Gastrocnemius medialis (tissue), 4 donors: Measurements from ENCODE around the gene SRSF2. TPM values are rescaled to one million over a fixed set of nuclear protein-coding genes. Genes with fewer than 3 reads are reported as not detected.
"Not testable (repeated sequence)": the region's sequence is repeated elsewhere in the genome, so short reads cannot be mapped to it uniquely, and the experiment has no call there.

Experiments
- ATAC-seq, 2 donors: fragments of 150-250 bp; one replicate each; pipeline ENCODE4 v1.9.1; 2016
- DNase-seq, 2 donors: peaks; one replicate each; pipeline ENCODE4 v3.0.0-alpha.2; 2019
- H3K27ac ChIP-seq, 4 donors: fragments of 200-600 bp; sonication (generic); 1 replicate in 1 of 4; 2 replicates in 3 of 4; pipeline ENCODE4 v1.5.1; 2016 to 2018; ENCODE audit warnings: mild to moderate bottlenecking in 2 of 4, moderate library complexity in 1 of 4
- H3K27me3 ChIP-seq, 3 donors: fragments of 200-600 bp; sonication (generic) in 2 of 3; 1 replicate in 1 of 3; 2 replicates in 2 of 3; pipeline versions ENCODE4 v1.5.1 to v1.6.0; 2016 to 2019; ENCODE audit warnings: mild to moderate bottlenecking in 1 of 3, moderate library complexity in 1 of 3
- H3K36me3 ChIP-seq, 2 donors: fragments of 200-600 bp; sonication (generic) in 1 of 2; one replicate each; pipeline ENCODE4 v1.5.1; 2017 to 2018
- H3K4me1 ChIP-seq, 2 donors: fragments of 200-600 bp; sonication (generic) in 1 of 2; one replicate each; pipeline ENCODE4 v1.5.1; 2016 to 2017; ENCODE audit warnings: mild to moderate bottlenecking in 2 of 2
- H3K4me3 ChIP-seq, 4 donors: fragments of 200-600 bp; sonication (generic) in 3 of 4; 1 replicate in 1 of 4; 2 replicates in 3 of 4; pipeline ENCODE4 v1.5.1; 2016 to 2019; ENCODE audit warnings: mild to moderate bottlenecking in 2 of 4
- H3K9me3 ChIP-seq, 3 donors: fragments of 200-600 bp; sonication (generic) in 2 of 3; 1 replicate in 1 of 3; 2 replicates in 2 of 3; pipeline ENCODE4 v1.5.1; 2016 to 2019
- CTCF ChIP-seq, 5 experiments: fragments of 450-650 bp in 3 of 5; fragments of 200-600 bp in 2 of 5; sonication (generic) in 2 of 5; IDR thresholded peaks in 4 of 5; conservative IDR thresholded peaks in 1 of 5; 1 replicate in 4 of 5; 2 replicates in 1 of 5; pipeline ENCODE4 v1.5.1; 2016 to 2019; ENCODE audit warnings: antibody characterized with exemption in 5 of 5, mild to moderate bottlenecking in 3 of 5, moderate library complexity in 3 of 5
- POLR2A ChIP-seq, 2 donors: fragments of 450-650 bp; IDR thresholded peaks; one replicate each; pipeline ENCODE4 v1.6.1; 2017; ENCODE audit warnings: antibody characterized with exemption in 2 of 2, mild to moderate bottlenecking in 2 of 2, moderate library complexity in 2 of 2
- in situ Hi-C, 4 donors: fragments of 200-750 bp; cut with MboI; loops; one replicate each; pipeline versions ENCODE4 v1.15.0 to v1.8.0; 2017; ENCODE audit warnings: low sequenced_read_pairs in 4 of 4
- intact Hi-C: fragments of 100-400 bp; cut with DNase I; formaldehyde crosslinking; loops from one replicate; pipeline ENCODE4 v1.15.1; 2023; ENCODE audit warnings: low total_unique reads
- total RNA-seq, 4 donors: library from RNA; depleted of rRNA; stranded (reverse); fragments of >200 nt; gene quantifications; one replicate each; pipeline versions ENCODE4 v1.1.0 to v1.2.3, GENCODE V29; 2016

SRSF2 gene
- total RNA-seq, 4 donors from 2014 or later = 75.0 to 148 (median 90.4) TPM

GRCh38 chr17:76740329-76741118 lies 3.4 kb upstream of the SRSF2 start:
- Histone ChIP-seq H3K27me3 (no peaks in the 10 kb centered on the region), H3K9me3 (no peaks in the 10 kb centered on the region), H3K36me3 (peaks cover 0 to 24% of the 10 kb centered on the region in 2 donors), H3K4me1 (peaks cover 45 to 57% of the 10 kb centered on the region in 2 donors), H3K27ac (peak overlapping the region; percentile 96 to 99 (median 99)), H3K4me3 (peak overlapping the region in 3 of 4 donors; percentile 17 to 91 (median 79))
- intact Hi-C loops = no loop called here
- in situ Hi-C loops = no loop called here
- DNase-seq (peak; percentile 48 to 68), ATAC-seq (peak; percentile 18 to 31)
- TF ChIP-seq POLR2A (IDR thresholded peaks at IDR 0.05) (peak; percentile 42 to 45), CTCF (IDR thresholded peaks at IDR 0.05 in 4 of 5, conservative IDR thresholded peaks at IDR 0.05 in 1 of 5) (no peak)

- DNase-seq, ATAC-seq, H3K27me3 ChIP-seq, in situ Hi-C loops, H3K9me3 ChIP-seq: not testable (repeated sequence)
- H3K4me3 ChIP-seq = peak overlapping the region; percentile 17 to 91 (median 80)
- intact Hi-C loops = loop anchor here (10.0 kb wide), 1 partner anchor 475 kb away; the partner anchor contains the start of gene UBALD2
- H3K36me3 ChIP-seq = peaks cover 0 to 24% of the 10 kb centered on the region in 2 donors
- peaks cover 54 to 62% of the 10 kb centered on the region in 2 donors for H3K4me1 ChIP-seq
- H3K27ac ChIP-seq = peak overlapping the region; percentile 96 to 99 (median 99)
Measured at GRCh38 chr17:76739568-76740115, 2.5 kb upstream of the SRSF2 start.

GRCh38 chr17:76738468-76738850 lies 1.3 kb upstream of the SRSF2 start:
- Histone ChIP-seq H3K27ac (peak overlapping the region; percentile 96 to 99 (median 99)), H3K9me3 (no peaks in the 10 kb centered on the region), H3K27me3 (no peaks in the 10 kb centered on the region), H3K4me3 (peak overlapping the region; percentile 79 to 95 (median 86)), H3K36me3 (peaks cover 2 to 24% of the 10 kb centered on the region in 2 donors), H3K4me1 (peaks cover 62 to 72% of the 10 kb centered on the region in 2 donors)
- DNase-seq (no peak), ATAC-seq (no peak)
- intact Hi-C loops = loop anchor here (10.0 kb wide), 1 partner anchor 474 kb away; the partner anchor contains the start of gene UBALD2
- no peak for TF ChIP-seq POLR2A (IDR thresholded peaks at IDR 0.05)
- TF ChIP-seq CTCF (IDR thresholded peaks at IDR 0.05 in 4 of 5, conservative IDR thresholded peaks at IDR 0.05 in 1 of 5) = no peak
- in situ Hi-C loops = no loop called here

- TF ChIP-seq POLR2A (IDR thresholded peaks at IDR 0.05) = peak; percentile 70 to 88
- TF ChIP-seq CTCF (IDR thresholded peaks at IDR 0.05 in 4 of 5, conservative IDR thresholded peaks at IDR 0.05 in 1 of 5) = peak in 1 of 5 experiments; percentile 25
- Histone ChIP-seq H3K36me3 (peaks cover 3 to 29% of the 10 kb centered on the region in 2 donors), H3K9me3 (no peaks in the 10 kb centered on the region), H3K27ac (peak within 1 kb of the TSS; percentile 96 to 99 (median 99)), H3K4me1 (peaks cover 63 to 75% of the 10 kb centered on the region in 2 donors), H3K4me3 (peak within 1 kb of the TSS; percentile 82 to 99 (median 93)), H3K27me3 (no peaks in the 10 kb centered on the region)
- DNase-seq (peak; percentile 86 to 92), ATAC-seq (peak; percentile 66 to 67)
- intact Hi-C loops = loop anchor here (1.0 to 10.0 kb wide), 2 partner anchors 12 to 473 kb away; partner anchors contain the start of genes JMJD6, METTL23 and UBALD2
- in situ Hi-C loops = no loop called here
Measured at GRCh38 chr17:76737676-76738467, 741 bp upstream of the SRSF2 start, which contains the start of gene MFSD11. Gene MFSD11 (plus strand): TSS chr17:76738119. CDS start chr17:76738353, 234 bp downstream.
